Neural crest cell (in vitro differentiated cells): Measurements from ENCODE around the gene FCRLB. TPM values are rescaled to one million over a fixed set of nuclear protein-coding genes. Genes with fewer than 3 reads are reported as not detected.

Experiments used
- DNase-seq: peaks from one replicate; pipeline ENCODE4 v3.0.0; 2021; ENCODE audit warnings: low read depth, mixed read lengths, low spot score
- H3K27ac Mint-ChIP-seq: one replicate; pipeline ENCODE4 v1.8.0; 2021; ENCODE audit warnings: mild to moderate bottlenecking, mixed read lengths; ENCODE audit not compliant: unreplicated experiment
- H3K27me3 Mint-ChIP-seq: 2 replicates; pipeline ENCODE4 v1.8.0; 2021; ENCODE audit warnings: low read depth, mild to moderate bottlenecking, mixed read lengths
- H3K36me3 Mint-ChIP-seq: 2 replicates; pipeline ENCODE4 v1.8.0; 2021; ENCODE audit warnings: low read depth, mild to moderate bottlenecking, mixed read lengths
- H3K4me1 Mint-ChIP-seq: 2 replicates; pipeline ENCODE4 v1.8.0; 2021; ENCODE audit warnings: mixed read lengths
- H3K4me3 Mint-ChIP-seq: one replicate; pipeline ENCODE4 v1.8.0; 2021; ENCODE audit warnings: mild to moderate bottlenecking, mixed read lengths
- H3K9me3 Mint-ChIP-seq: 2 replicates; pipeline ENCODE4 v1.8.0; 2021; ENCODE audit warnings: mixed read lengths
- total RNA-seq: library from RNA; stranded (reverse); gene quantifications from 2 replicates; pipeline ENCODE4 v1.2.1, GENCODE V29; 2021
- TF ChIP-seq, protein P1 (sequence below): fragments of 200-600 bp; sonication (generic); conservative IDR thresholded peaks from 2 replicates; pipeline ENCODE4 v1.5.0; 2021; ENCODE audit warnings: antibody characterized with exemption, mild to moderate bottlenecking

The FCRLB gene
- total RNA-seq, 1 donor from 2014 or later: 0.40 TPM

DNA sequence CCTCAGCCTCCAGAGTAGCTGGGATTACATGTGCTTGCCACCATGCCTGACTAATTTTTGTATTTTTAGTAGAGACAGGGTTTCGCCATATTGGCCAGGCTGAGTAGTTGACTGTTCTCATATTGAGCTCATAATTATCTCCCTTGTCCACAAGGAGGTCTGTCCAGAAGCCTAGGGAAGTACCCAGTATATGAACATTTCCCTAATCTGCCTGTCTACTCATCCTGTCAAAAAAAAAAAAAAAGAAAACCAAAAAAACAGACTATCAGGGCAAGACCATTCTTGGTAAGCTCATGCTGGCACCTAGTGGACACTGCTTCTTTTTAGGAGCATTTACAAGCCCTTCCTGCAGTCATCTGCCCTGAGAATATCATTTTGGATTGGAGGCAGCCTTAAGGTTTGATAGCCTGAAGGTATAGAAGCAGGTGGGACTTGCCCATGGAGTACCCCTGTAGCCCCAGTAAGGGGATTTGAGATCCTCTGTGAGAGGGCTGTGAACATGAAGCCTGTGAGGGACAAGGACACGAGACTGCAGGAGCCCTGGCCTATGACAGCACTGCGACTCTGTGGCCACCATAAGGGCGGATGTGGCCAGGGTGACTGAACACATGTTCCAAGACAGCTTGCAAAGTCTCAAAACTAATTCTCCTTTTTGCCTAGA, 17.4 kb downstream of the FCRLB start:
- Mint-ChIP-seq H3K36me3 (no peaks in the 10 kb centered on the region), H3K4me3 (no peak overlapping the region), H3K27me3 (peaks cover 72% of the 10 kb centered on the region), H3K27ac (no peak overlapping the region), H3K9me3 (no peaks in the 10 kb centered on the region), H3K4me1 (peaks cover under 1% of the 10 kb centered on the region)
- TF ChIP-seq, protein P1, sequence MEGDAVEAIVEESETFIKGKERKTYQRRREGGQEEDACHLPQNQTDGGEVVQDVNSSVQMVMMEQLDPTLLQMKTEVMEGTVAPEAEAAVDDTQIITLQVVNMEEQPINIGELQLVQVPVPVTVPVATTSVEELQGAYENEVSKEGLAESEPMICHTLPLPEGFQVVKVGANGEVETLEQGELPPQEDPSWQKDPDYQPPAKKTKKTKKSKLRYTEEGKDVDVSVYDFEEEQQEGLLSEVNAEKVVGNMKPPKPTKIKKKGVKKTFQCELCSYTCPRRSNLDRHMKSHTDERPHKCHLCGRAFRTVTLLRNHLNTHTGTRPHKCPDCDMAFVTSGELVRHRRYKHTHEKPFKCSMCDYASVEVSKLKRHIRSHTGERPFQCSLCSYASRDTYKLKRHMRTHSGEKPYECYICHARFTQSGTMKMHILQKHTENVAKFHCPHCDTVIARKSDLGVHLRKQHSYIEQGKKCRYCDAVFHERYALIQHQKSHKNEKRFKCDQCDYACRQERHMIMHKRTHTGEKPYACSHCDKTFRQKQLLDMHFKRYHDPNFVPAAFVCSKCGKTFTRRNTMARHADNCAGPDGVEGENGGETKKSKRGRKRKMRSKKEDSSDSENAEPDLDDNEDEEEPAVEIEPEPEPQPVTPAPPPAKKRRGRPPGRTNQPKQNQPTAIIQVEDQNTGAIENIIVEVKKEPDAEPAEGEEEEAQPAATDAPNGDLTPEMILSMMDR: peak; percentile 65
- DNase-seq: no peak

DNA sequence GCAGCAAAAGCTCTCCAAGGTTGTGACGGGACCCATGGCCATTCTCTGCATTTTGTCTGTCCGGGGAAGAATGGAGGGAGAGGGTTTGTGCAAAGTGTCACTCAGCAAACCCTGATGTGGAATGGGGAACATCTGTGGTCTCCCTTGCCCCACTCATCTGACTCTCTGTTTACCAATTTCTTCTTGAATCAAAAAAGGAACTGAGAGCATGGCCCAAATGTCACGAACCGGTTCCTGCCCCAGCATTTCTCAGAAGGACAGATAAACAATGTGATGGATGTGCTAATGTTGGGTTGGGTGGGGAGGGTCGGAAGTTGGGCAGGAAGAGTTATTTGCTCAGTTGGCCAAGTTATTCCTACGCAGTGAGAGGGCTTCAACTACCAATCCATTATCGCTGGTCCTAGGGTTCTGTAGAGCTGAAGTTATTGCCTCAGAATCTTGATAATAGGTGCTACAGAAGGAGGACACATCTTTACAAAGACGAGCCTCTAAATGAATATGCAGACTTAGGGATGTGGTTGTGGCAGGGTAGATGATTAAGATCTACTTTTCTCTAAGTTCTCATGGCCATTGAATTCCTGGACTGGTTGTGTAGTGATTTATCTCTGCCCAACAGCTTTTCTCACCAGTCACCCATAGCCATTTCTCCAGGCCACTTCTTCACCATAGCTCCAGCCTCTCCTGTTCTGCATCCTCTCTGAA, 18.7 kb downstream of the FCRLB start:
- Mint-ChIP-seq H3K9me3 (no peaks in the 10 kb centered on the region), H3K27ac (no peak overlapping the region), H3K27me3 (peaks cover 67% of the 10 kb centered on the region), H3K4me3 (no peak overlapping the region), H3K36me3 (no peaks in the 10 kb centered on the region), H3K4me1 (peaks cover 5% of the 10 kb centered on the region)
- no peak for DNase-seq
- TF ChIP-seq, protein P1: no peak

DNA sequence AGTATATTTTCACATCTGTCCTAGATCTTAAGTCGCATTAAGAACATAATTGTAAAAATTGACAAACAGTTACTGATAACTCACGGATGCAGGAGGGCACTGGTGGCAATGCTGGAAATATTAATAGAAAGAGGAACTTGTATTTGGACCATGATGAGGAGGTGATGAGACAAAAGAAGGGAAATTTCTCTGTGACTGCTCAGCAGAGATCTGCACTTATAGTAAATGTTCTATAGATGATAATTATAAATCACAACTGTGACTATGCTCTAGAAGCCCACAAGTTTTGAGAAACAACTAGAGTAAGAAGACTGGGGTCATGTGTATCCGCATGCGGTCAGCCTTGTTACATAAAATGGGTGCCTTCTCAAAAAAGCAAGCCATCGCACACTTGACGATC, 19.6 kb downstream of the FCRLB start:
- no peaks in the 10 kb centered on the region for H3K36me3 Mint-ChIP-seq
- DNase-seq: no peak
- H3K4me3 Mint-ChIP-seq: no peak overlapping the region
- H3K9me3 Mint-ChIP-seq: no peaks in the 10 kb centered on the region
- TF ChIP-seq, protein P1: no peak
- peaks cover 64% of the 10 kb centered on the region for H3K27me3 Mint-ChIP-seq
- H3K27ac Mint-ChIP-seq: no peak overlapping the region
- peaks cover 5% of the 10 kb centered on the region for H3K4me1 Mint-ChIP-seq

DNA sequence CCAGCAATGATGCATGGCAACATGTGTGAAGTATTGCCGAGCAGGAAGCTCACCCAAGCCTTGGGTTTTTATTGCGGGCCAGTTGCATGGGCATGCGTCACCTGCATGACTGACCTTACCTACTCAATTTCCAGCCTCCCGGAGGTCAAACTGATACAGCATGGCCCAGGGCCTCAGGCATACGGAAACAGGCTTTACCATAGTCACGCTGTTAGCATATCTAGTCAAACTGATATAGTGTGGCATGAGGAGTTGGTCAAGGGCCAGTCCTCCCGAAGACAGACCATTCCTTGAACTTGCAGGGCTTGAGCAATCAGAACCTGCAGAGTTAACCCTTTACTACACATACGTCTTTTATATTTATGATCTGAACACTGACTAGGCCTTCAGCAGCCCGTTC, 21.9 kb downstream of the FCRLB start:
- Mint-ChIP-seq H3K36me3 (no peaks in the 10 kb centered on the region), H3K27me3 (peaks cover 55% of the 10 kb centered on the region), H3K4me1 (peaks cover 5% of the 10 kb centered on the region), H3K4me3 (no peak overlapping the region), H3K27ac (no peak overlapping the region), H3K9me3 (no peaks in the 10 kb centered on the region)
- TF ChIP-seq, protein P1: no peak
- no peak for DNase-seq

DNA sequence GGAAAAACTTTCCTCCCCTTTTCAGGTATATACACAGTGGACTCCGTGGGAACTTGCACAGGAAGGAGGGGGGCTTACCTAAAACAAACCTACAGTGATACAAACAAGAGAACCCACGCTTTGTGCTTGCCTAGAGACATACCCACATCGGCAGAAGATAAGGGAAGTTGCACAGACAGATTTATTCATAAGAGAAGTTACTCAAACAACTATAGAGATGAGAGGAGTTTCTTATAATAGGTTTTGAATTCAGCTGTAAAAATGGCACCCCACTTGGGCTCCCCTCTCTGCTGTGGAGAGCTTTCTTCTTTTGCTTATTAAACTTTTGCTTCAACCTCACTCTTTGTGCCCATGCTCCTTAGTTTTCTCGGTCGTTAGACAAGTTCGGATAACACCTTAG, 26.5 kb downstream of the FCRLB start:
- no peak for DNase-seq
- no peak overlapping the region for H3K27ac Mint-ChIP-seq
- peaks cover 4% of the 10 kb centered on the region for H3K36me3 Mint-ChIP-seq
- no peaks in the 10 kb centered on the region for H3K9me3 Mint-ChIP-seq
- peaks cover 24% of the 10 kb centered on the region for H3K4me1 Mint-ChIP-seq
- H3K4me3 Mint-ChIP-seq: peak overlapping the region; percentile 50
- TF ChIP-seq, protein P1: no peak
- peaks cover 27% of the 10 kb centered on the region for H3K27me3 Mint-ChIP-seq
